Heart left ventricle (tissue), 16 donors: ENCODE results near the gene DIMT1. TPM values are rescaled to one million over a fixed set of nuclear protein-coding genes. Genes with fewer than 3 reads are reported as not detected.

Source experiments
- ATAC-seq, 4 donors: fragments of 200-7000 bp; cut with Tn5 transposase; one replicate each; pipeline ENCODE4 v1.9.1; 2020 to 2022; ENCODE audit warnings: moderate library complexity in 4 of 4, mild to moderate bottlenecking in 3 of 4, moderate number of reproducible peaks in 1 of 4
- DNase-seq, 5 donors: peaks; one replicate each; pipeline ENCODE4 v3.0.0-alpha.2; 2020
- H3K27ac ChIP-seq, 12 donors: fragments of 200-600 bp; sonication (generic) in 4 of 12; one replicate each; pipeline versions ENCODE4 v1.5.0 to v1.8.0; 2016 to 2022; ENCODE audit warnings: mild to moderate bottlenecking in 2 of 12
- H3K27me3 ChIP-seq, 9 donors: fragments of 200-600 bp; sonication (generic) in 2 of 9; one replicate each; pipeline versions ENCODE4 v1.5.1 to v1.8.0; 2016 to 2022; ENCODE audit warnings: mild to moderate bottlenecking in 3 of 9
- H3K36me3 ChIP-seq, 9 donors: fragments of 200-600 bp; sonication (generic) in 2 of 9; one replicate each; pipeline versions ENCODE4 v1.5.0 to v1.8.0; 2018 to 2022; ENCODE audit warnings: mild to moderate bottlenecking in 2 of 9
- H3K4me1 ChIP-seq, 12 donors: fragments of 200-600 bp; sonication (generic) in 4 of 12; one replicate each; pipeline versions ENCODE4 v1.5.0 to v1.8.0; 2016 to 2022; ENCODE audit warnings: mild to moderate bottlenecking in 3 of 12
- H3K4me3 ChIP-seq, 12 donors: fragments of 200-600 bp; sonication (generic) in 4 of 12; one replicate each; pipeline versions ENCODE4 v1.5.0 to v1.8.0; 2017 to 2022; ENCODE audit warnings: mild to moderate bottlenecking in 9 of 12, moderate library complexity in 4 of 12
- H3K9me3 ChIP-seq, 12 donors: fragments of 200-600 bp; sonication (generic) in 4 of 12; one replicate each; pipeline versions ENCODE4 v1.5.0 to v1.8.0; 2016 to 2022; ENCODE audit warnings: mild to moderate bottlenecking in 1 of 12
- POLR2A ChIP-seq, 2 donors: fragments of 450-650 bp; IDR thresholded peaks; one replicate each; pipeline ENCODE4 v1.6.1; 2017; ENCODE audit warnings: antibody characterized with exemption in 2 of 2, mild to moderate bottlenecking in 2 of 2, moderate library complexity in 2 of 2
- WGBS, 4 donors: extraction: QIAGEN DNeasy Blood & Tissue Kit in 2 of 4; methylation state at CpG; one replicate each; pipeline versions ENCODE4 v1.1.5 to v1.1.7; 2013 to 2018; 5-methylcytosine and 5-hydroxymethylcytosine counted together
- intact Hi-C, 10 donors: fragments of 100-400 bp; cut with DNase I; formaldehyde crosslinking; loops; one replicate each; pipeline versions ENCODE4 v1.11.1 to v1.14.2; 2022
- polyA plus RNA-seq, 2 donors: library from polyadenylated mRNA; stranded (reverse); fragments of 200-250 nt; gene quantifications; one replicate each; pipeline ENCODE4 v1.2.3, GENCODE V29; 2013
- total RNA-seq, 9 donors: library from RNA; depleted of rRNA in 2 of 9; stranded (reverse); fragments of >200 nt in 2 of 9; fragmentation: NEBNext Ultra II Directional in 3 of 9; extraction: Animal tissue kit (Norgen Biotek cat#: 25700) in 3 of 9; gene quantifications; one replicate each; pipeline versions ENCODE4 v1.1.0 to v1.2.4, GENCODE V29; 2016 to 2023
- TF ChIP-seq, protein P1 (sequence below), 12 donors: fragments of 200-600 bp; sonication (generic) in 4 of 12; IDR thresholded peaks; one replicate each; pipeline versions ENCODE4 v1.5.0 to v1.8.0; 2018 to 2022; ENCODE audit warnings: antibody characterized with exemption in 12 of 12, mild to moderate bottlenecking in 5 of 12
- donor health status: ischemic (EF 13 %, LVEDD 7.1; RV severe dilation, severe dysfunction).
- donor health status: healthy with polysubstance abuse.
- donor health status: DM: no; HTN: yes; CAD: no.
- donor health status: DM: no; HTN: no; CAD: no.
- donor health status: ischemic (EF 25% LVEDD 6.9; RV normal size, moderate dysfunction).
- donor health status: ischemic (EF 25% LVEDD 5.7; RV mildly dilated, moderate dysfunction).
- donor health status: healthy.
- donor health status: DM: yes; HTN: yes; CAD: no.
- donor health status: ischemic (EF 35%, LVEDD 5.7; RV mildly dilated, moderate dysfunction).
- donor health status: nonischemic (EF 11% LVEDD 7.7; RV severe dilation, severe dysfunction).
- donor health status: DM: yes; HTN: yes; CAD: no.
- donor health status: PGD.
- donor health status: ischemic (EF 29% LVEDD 5.4; RV normal size, mild dysfunction).
- donor health status: nonischemic (EF 23%, LVEDD 6.1; RV moderate dilation, normal function).

DIMT1 gene
- total and polyA plus RNA-seq, 11 donors, result 9.0 to 24.1 (median 18.4) TPM

DNA sequence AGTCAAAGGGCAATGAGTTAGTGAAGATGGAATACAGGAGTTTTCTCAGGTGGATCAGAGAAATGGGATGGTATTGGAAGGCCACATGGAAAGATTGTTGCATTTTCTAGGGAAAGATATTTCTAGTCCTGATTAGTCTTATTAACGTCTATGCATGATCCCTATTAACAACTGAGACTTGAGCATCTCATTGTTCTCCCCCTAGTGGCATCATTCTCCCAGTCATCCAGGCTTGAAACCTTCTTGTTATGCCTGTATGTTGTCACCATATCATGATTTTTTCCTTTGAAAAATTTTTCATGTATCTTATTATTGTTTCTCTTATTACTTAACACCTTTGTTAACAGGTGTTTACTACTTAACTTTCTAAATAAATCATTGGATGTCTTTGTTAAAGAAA lies 63.3 kb downstream of the DIMT1 start:
- H3K9me3 ChIP-seq, result no peaks in the 10 kb centered on the region
- H3K36me3 ChIP-seq, result no peaks in the 10 kb centered on the region
- intact Hi-C loops, result loop anchor here in 1 of 10 donors (5.0 kb wide), 1 partner anchor 33 kb away; the partner anchor contains the start of gene KIF2A
- H3K4me1 ChIP-seq, result no peaks in the 10 kb centered on the region
- no peak for TF ChIP-seq POLR2A (IDR thresholded peaks at IDR 0.05)
- TF ChIP-seq, protein P1, sequence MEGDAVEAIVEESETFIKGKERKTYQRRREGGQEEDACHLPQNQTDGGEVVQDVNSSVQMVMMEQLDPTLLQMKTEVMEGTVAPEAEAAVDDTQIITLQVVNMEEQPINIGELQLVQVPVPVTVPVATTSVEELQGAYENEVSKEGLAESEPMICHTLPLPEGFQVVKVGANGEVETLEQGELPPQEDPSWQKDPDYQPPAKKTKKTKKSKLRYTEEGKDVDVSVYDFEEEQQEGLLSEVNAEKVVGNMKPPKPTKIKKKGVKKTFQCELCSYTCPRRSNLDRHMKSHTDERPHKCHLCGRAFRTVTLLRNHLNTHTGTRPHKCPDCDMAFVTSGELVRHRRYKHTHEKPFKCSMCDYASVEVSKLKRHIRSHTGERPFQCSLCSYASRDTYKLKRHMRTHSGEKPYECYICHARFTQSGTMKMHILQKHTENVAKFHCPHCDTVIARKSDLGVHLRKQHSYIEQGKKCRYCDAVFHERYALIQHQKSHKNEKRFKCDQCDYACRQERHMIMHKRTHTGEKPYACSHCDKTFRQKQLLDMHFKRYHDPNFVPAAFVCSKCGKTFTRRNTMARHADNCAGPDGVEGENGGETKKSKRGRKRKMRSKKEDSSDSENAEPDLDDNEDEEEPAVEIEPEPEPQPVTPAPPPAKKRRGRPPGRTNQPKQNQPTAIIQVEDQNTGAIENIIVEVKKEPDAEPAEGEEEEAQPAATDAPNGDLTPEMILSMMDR (IDR thresholded peaks at IDR 0.05), result peak in 3 of 12 donors; percentile 13 to 44 (median 41)
- 0 to 53% (median 21%) methylated on average over 1 of the region's 1 CpG for WGBS, 4 donors
- no peaks in the 10 kb centered on the region for H3K27me3 ChIP-seq
- no peak overlapping the region for H3K27ac ChIP-seq
- ATAC-seq (no peak), DNase-seq (no peak)
- H3K4me3 ChIP-seq, result no peak overlapping the region

Other genes starting within 250 kb of the DIMT1 start
- gene KIF2A, start 97.7 kb downstream of the DIMT1 start, total RNA-seq, result 10 to 100 TPM in 5 of 9 donors, 1 to 10 TPM in 4; 7.7 to 18.8 (median 14.3) TPM
- gene KIF2A, start 97.7 kb downstream of the DIMT1 start, polyA plus RNA-seq, result 10 to 100 TPM in 1 of 2 donors, 1 to 10 TPM in 1; 1.5 to 10.7 TPM
- 10 to 100 TPM; 25.1 to 40.4 (median 31.3) TPM for gene IPO11, start 8.9 kb upstream of the DIMT1 start, total RNA-seq
- 10 to 100 TPM in 1 of 2 donors, 1 to 10 TPM in 1; 8.2 to 20.5 TPM for gene IPO11, start 8.9 kb upstream of the DIMT1 start, polyA plus RNA-seq
- 1 to 10 TPM in 5 of 9 donors, under 1 TPM in 4; 0.37 to 2.3 (median 1.1) TPM for gene LRRC70, start 174.9 kb upstream of the DIMT1 start, total RNA-seq
- gene LRRC70, start 174.9 kb upstream of the DIMT1 start, polyA plus RNA-seq, result 1 to 10 TPM; 1.7 to 1.8 TPM